Measurements from ENCODE around the gene ITM2A. TPM values are rescaled to one million over a fixed set of nuclear protein-coding genes. Genes with fewer than 3 reads are reported as not detected.

ITM2A gene
- total and polyA plus RNA-seq, 2 experiments from 2014 or later = 48.4 to 57.0 TPM

GRCh38 chrX:79412166-79412565, 45.0 kb upstream of the ITM2A start:
- Histone ChIP-seq H2AFZ (no peak overlapping the region), H3K4me1 (ENCODE audit: insufficient read depth) (no peaks in the 10 kb centered on the region), H3K79me2 (replicated peaks; ENCODE audit: insufficient read depth) (no peaks in the 10 kb centered on the region), H3K9me2 (ENCODE audit: insufficient read depth) (no peaks in the 10 kb centered on the region), H3K27ac (ENCODE audit: low read depth) (no peak overlapping the region), H3F3A (replicated peaks; ENCODE audit: low read depth) (no peaks in the 10 kb centered on the region), H3K4me2 (no peak overlapping the region), H4K20me1 (replicated peaks; ENCODE audit: insufficient read depth) (no peaks in the 10 kb centered on the region), H3K4me3 (no peak overlapping the region), H3K36me3 (ENCODE audit: insufficient read depth) (no peaks in the 10 kb centered on the region), H3K27me3 (ENCODE audit: insufficient read depth) (no peaks in the 10 kb centered on the region)
- Mint-ChIP-seq H3K9me3 (no peaks in the 10 kb centered on the region), H3K36me3 (ENCODE audit: low read depth) (no peaks in the 10 kb centered on the region), H3K4me3 (no peak overlapping the region), H3K4me1 (no peaks in the 10 kb centered on the region), H3K27me3 (ENCODE audit: insufficient read depth, low read depth, poor library complexity) (no peaks in the 10 kb centered on the region), H3K27ac (no peak overlapping the region)
- ATAC-seq = no peak
- DNase-seq (ENCODE audit: low spot score) = no peak
- no peak for TF ChIP-seq EZH2phosphoT487 (IDR thresholded peaks at IDR 0.05; ENCODE audit: unreplicated experiment)
- no peak for TF ChIP-seq NANOG (IDR thresholded peaks at IDR 0.05; ENCODE audit: borderline replicate concordance)
- TF ChIP-seq EZH2 (IDR thresholded peaks at IDR 0.05; ENCODE audit: low read depth, unreplicated experiment) = no peak
- TF ChIP-seq CTCF (conservative IDR thresholded peaks at IDR 0.05; ENCODE audit: low read depth in 2 of 2) = no peak
- TF ChIP-seq REST (IDR thresholded peaks at IDR 0.05; ENCODE audit: unreplicated experiment) = no peak
- TF ChIP-seq ZNF114 (CRISPR knock-in tag; IDR thresholded peaks at IDR 0.05) = no peak

GRCh38 chrX:79409657-79410056, 42.5 kb upstream of the ITM2A start:
- H3K4me1 ChIP-seq (ENCODE audit: insufficient read depth) = no peaks in the 10 kb centered on the region
- Mint-ChIP-seq H3K27ac (no peak overlapping the region), H3K9me3 (no peaks in the 10 kb centered on the region), H3K4me1 (no peaks in the 10 kb centered on the region), H3K36me3 (ENCODE audit: low read depth) (no peaks in the 10 kb centered on the region), H3K27me3 (ENCODE audit: insufficient read depth, low read depth, poor library complexity) (no peaks in the 10 kb centered on the region), H3K4me3 (no peak overlapping the region)
- no peak overlapping the region for H2AFZ ChIP-seq
- H3K4me3 ChIP-seq = no peak overlapping the region
- H3K79me2 ChIP-seq (replicated peaks; ENCODE audit: insufficient read depth) = no peaks in the 10 kb centered on the region
- no peaks in the 10 kb centered on the region for H3K9me2 ChIP-seq (ENCODE audit: insufficient read depth)
- no peaks in the 10 kb centered on the region for H3F3A ChIP-seq (replicated peaks; ENCODE audit: low read depth)
- no peaks in the 10 kb centered on the region for H3K27me3 ChIP-seq (ENCODE audit: insufficient read depth)
- no peak overlapping the region for H3K4me2 ChIP-seq
- ATAC-seq (no peak), DNase-seq (ENCODE audit: low spot score) (no peak)
- no peaks in the 10 kb centered on the region for H3K36me3 ChIP-seq (ENCODE audit: insufficient read depth)
- no peaks in the 10 kb centered on the region for H4K20me1 ChIP-seq (replicated peaks; ENCODE audit: insufficient read depth)
- H3K27ac ChIP-seq (ENCODE audit: low read depth) = no peak overlapping the region
- no peak for TF ChIP-seq STAT1 (IDR thresholded peaks at IDR 0.05; ENCODE audit: unreplicated experiment)
- no peak for TF ChIP-seq CREB1 (CRISPR knock-in tag; IDR thresholded peaks at IDR 0.05; ENCODE audit: low read depth)
- no peak for TF ChIP-seq ZNF114 (CRISPR knock-in tag; IDR thresholded peaks at IDR 0.05)
- TF ChIP-seq EZH2phosphoT487 (IDR thresholded peaks at IDR 0.05; ENCODE audit: unreplicated experiment) = no peak
- TF ChIP-seq, protein P1, sequence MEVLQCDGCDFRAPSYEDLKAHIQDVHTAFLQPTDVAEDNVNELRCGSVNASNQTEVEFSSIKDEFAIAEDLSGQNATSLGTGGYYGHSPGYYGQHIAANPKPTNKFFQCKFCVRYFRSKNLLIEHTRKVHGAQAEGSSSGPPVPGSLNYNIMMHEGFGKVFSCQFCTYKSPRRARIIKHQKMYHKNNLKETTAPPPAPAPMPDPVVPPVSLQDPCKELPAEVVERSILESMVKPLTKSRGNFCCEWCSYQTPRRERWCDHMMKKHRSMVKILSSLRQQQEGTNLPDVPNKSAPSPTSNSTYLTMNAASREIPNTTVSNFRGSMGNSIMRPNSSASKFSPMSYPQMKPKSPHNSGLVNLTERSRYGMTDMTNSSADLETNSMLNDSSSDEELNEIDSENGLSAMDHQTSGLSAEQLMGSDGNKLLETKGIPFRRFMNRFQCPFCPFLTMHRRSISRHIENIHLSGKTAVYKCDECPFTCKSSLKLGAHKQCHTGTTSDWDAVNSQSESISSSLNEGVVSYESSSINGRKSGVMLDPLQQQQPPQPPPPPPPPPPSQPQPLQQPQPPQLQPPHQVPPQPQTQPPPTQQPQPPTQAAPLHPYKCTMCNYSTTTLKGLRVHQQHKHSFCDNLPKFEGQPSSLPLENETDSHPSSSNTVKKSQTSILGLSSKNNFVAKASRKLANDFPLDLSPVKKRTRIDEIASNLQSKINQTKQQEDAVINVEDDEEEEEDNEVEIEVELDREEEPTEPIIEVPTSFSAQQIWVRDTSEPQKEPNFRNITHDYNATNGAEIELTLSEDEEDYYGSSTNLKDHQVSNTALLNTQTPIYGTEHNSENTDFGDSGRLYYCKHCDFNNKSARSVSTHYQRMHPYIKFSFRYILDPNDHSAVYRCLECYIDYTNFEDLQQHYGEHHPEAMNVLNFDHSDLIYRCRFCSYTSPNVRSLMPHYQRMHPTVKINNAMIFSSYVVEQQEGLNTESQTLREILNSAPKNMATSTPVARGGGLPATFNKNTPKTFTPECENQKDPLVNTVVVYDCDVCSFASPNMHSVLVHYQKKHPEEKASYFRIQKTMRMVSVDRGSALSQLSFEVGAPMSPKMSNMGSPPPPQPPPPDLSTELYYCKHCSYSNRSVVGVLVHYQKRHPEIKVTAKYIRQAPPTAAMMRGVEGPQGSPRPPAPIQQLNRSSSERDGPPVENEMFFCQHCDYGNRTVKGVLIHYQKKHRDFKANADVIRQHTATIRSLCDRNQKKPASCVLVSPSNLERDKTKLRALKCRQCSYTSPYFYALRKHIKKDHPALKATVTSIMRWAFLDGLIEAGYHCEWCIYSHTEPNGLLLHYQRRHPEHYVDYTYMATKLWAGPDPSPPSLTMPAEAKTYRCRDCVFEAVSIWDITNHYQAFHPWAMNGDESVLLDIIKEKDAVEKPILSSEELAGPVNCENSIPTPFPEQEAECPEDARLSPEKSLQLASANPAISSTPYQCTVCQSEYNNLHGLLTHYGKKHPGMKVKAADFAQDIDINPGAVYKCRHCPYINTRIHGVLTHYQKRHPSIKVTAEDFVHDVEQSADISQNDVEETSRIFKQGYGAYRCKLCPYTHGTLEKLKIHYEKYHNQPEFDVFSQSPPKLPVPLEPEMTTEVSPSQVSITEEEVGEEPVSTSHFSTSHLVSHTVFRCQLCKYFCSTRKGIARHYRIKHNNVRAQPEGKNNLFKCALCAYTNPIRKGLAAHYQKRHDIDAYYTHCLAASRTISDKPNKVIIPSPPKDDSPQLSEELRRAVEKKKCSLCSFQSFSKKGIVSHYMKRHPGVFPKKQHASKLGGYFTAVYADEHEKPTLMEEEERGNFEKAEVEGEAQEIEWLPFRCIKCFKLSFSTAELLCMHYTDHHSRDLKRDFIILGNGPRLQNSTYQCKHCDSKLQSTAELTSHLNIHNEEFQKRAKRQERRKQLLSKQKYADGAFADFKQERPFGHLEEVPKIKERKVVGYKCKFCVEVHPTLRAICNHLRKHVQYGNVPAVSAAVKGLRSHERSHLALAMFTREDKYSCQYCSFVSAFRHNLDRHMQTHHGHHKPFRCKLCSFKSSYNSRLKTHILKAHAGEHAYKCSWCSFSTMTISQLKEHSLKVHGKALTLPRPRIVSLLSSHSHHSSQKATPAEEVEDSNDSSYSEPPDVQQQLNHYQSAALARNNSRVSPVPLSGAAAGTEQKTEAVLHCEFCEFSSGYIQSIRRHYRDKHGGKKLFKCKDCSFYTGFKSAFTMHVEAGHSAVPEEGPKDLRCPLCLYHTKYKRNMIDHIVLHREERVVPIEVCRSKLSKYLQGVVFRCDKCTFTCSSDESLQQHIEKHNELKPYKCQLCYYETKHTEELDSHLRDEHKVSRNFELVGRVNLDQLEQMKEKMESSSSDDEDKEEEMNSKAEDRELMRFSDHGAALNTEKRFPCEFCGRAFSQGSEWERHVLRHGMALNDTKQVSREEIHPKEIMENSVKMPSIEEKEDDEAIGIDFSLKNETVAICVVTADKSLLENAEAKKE (CRISPR knock-in tag; IDR thresholded peaks at IDR 0.05) = no peak
- no peak for TF ChIP-seq EZH2 (IDR thresholded peaks at IDR 0.05; ENCODE audit: low read depth, unreplicated experiment)
